ENCODE results near the gene LIM2.

LIM2 gene

GRCh38 chr19:51347209-51347928 lies 40.4 kb downstream of the LIM2 start:
- DNase-seq (ENCODE audit: low read depth), result no peak
- H3K4me3 ChIP-seq (ENCODE audit: low read depth, low read length), result no peak overlapping the region
- no peak for TF ChIP-seq CTCF (IDR thresholded peaks at IDR 0.05; ENCODE audit: low read depth, low read length)
- TF ChIP-seq MAX (IDR thresholded peaks at IDR 0.05; ENCODE audit: low read depth, low read length), result no peak

- DNase-seq (ENCODE audit: low read depth), result no peak
- H3K4me3 ChIP-seq (ENCODE audit: low read depth, low read length), result no peak overlapping the region
- TF ChIP-seq CTCF (IDR thresholded peaks at IDR 0.05; ENCODE audit: low read depth, low read length) (no peak), MYC (IDR thresholded peaks at IDR 0.05; ENCODE audit: low read depth, low read length) (no peak), POLR2A (IDR thresholded peaks at IDR 0.05; ENCODE audit: extremely low read depth, insufficient read length) (no peak), MAX (IDR thresholded peaks at IDR 0.05; ENCODE audit: low read depth, low read length) (no peak)
These were observed 41.0 kb downstream of the LIM2 start for GRCh38 chr19:51346742-51347141.

- DNase-seq (ENCODE audit: low read depth), result no peak
- no peak for TF ChIP-seq POLR2A (IDR thresholded peaks at IDR 0.05; ENCODE audit: extremely low read depth, insufficient read length)
- no peak for TF ChIP-seq MAX (IDR thresholded peaks at IDR 0.05; ENCODE audit: low read depth, low read length)
- no peak for TF ChIP-seq MYC (IDR thresholded peaks at IDR 0.05; ENCODE audit: low read depth, low read length)
- TF ChIP-seq CTCF (IDR thresholded peaks at IDR 0.05; ENCODE audit: low read depth, low read length), result no peak
- H3K4me3 ChIP-seq (ENCODE audit: low read depth, low read length), result no peak overlapping the region
These were observed 42.6 kb downstream of the LIM2 start for GRCh38 chr19:51345076-51345620.

GRCh38 chr19:51342631-51343569 lies 44.9 kb downstream of the LIM2 start:
- TF ChIP-seq POLR2A (IDR thresholded peaks at IDR 0.05; ENCODE audit: extremely low read depth, insufficient read length) (no peak), MYC (IDR thresholded peaks at IDR 0.05; ENCODE audit: low read depth, low read length) (no peak), CTCF (IDR thresholded peaks at IDR 0.05; ENCODE audit: low read depth, low read length) (no peak), MAX (IDR thresholded peaks at IDR 0.05; ENCODE audit: low read depth, low read length) (no peak)
- H3K4me3 ChIP-seq (ENCODE audit: low read depth, low read length), result no peak overlapping the region
- no peak for DNase-seq (ENCODE audit: low read depth)

GRCh38 chr19:51341976-51342580 lies 45.7 kb downstream of the LIM2 start, which contains the start of gene VSIG10L:
TSS of gene VSIG10L (minus strand) at chr19:51342139. CDS start at chr19:51342124, 15 bp downstream.
- DNase-seq (ENCODE audit: low read depth), result no peak
- TF ChIP-seq POLR2A (IDR thresholded peaks at IDR 0.05; ENCODE audit: extremely low read depth, insufficient read length), result no peak
- TF ChIP-seq CTCF (IDR thresholded peaks at IDR 0.05; ENCODE audit: low read depth, low read length), result no peak
- no peak for TF ChIP-seq MAX (IDR thresholded peaks at IDR 0.05; ENCODE audit: low read depth, low read length)
- no peak for TF ChIP-seq MYC (IDR thresholded peaks at IDR 0.05; ENCODE audit: low read depth, low read length)
- no peak within 1 kb of the TSS for H3K4me3 ChIP-seq (ENCODE audit: low read depth, low read length)

Measured in NB4 (cell line).